Fibroblast of skin of right quadriceps (primary cell): ENCODE results near the gene FOXS1.

Source experiments
- DNase-seq: peaks from one replicate; pipeline ENCODE4 v3.0.0-alpha.2; 2013

FOXS1 gene

GRCh38 chr20:31845300-31845863 is at the start of gene FOXS1:
TSS of gene FOXS1 (minus strand) at chr20:31845604. CDS start at chr20:31845542, 62 bp downstream.
- DNase-seq, result no peak

DNA sequence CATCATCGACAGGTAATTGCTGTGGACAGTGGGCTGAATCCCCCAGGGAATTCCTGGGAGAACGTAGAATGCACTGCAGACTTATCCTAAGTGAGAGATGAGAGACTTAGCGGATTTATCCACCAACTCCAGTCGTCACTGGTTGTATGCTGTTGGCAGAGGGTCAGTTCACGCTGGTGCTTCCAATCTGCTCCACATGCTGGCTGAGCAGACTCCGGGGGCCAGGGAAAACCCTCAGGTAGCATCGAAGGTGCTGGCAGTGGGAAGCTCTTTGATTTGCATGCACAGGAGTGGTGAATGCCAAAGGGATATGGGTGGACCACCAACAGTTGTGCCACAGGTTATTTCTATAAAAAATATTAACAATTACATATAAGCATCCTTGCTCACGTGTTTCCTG is 45.2 kb upstream of the FOXS1 start:
- DNase-seq, result no peak

DNA sequence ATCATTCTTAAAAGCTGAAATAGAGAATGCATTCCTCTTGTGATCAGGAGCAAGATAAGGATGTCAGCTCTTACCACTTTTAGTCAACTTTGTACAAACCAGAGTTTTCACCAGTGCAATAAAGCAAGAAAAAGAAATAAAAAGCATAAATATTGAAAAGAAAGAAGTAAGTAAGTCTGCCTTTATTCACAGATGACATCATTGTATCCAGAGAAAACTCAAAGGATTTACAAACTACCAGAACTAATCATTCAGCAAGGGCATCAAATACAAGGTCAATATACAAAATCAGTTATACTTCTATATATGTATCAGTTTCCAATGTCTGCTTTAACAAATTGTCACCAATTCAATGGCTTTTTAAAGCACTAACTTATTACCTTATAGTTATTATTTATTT is 38.4 kb upstream of the FOXS1 start:
- DNase-seq, result no peak

DNA sequence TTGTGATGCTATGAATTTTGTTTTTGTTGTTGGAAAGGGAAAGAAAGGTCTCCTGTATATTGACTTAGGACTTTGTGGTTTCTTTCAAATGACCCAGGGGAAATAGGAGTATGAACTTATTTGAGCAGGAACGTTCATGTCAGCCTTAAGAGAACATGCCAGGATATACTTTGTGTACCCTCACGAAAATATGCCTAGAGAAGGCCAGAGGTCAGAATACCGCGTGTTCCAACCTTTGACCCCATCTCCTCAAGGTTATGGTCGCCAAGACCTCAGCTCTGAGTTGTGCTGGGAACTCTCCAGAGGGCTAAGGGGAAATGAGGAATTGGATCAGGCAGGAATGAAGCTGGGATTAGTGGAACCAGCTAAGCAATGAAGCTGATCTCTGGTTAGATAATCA is 36.5 kb upstream of the FOXS1 start:
- no peak for DNase-seq

- DNase-seq, result peak; percentile 92
These were observed 34.0 kb upstream of the FOXS1 start for GRCh38 chr20:31879143-31879987.

DNA sequence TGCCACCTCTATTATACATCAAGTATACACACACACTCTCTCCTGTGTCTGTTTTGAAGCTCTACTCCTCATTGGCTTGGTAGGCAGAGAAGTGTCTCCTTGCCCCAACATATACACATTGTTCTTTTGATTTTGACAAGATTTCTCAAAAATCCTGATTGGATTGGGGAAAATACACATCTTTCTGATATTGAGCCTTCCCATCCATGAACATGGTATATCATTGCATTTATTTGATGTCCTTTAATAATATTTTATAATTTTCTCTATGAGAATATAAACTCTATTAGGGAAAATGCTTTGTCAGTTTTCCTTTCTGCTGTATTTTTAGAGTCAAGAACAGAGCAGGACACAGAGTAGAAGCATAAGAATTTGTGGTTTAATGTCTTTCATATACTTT is 32.3 kb upstream of the FOXS1 start:
- DNase-seq, result no peak

- no peak for DNase-seq
These were observed 30.3 kb upstream of the FOXS1 start for GRCh38 chr20:31875671-31876070.

DNA sequence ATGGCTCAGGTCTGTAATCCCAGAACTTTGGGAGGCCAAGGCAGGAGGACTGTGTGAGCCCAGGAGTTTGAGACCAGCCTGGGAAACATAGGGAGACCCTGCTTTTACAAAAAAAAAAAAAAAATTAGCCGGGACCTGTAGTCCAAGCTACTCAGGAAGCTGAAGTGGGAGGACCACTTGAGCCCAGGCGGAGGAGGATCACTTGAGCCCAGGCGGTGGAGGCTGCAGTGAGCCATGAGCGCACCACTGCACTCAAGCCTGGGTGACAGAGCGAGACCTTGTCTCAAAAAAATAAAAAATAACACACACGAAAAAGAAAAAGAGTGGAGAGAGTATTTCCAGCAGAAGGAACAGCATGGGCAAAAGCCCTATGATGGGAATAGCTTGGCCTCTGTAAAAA is 27.0 kb upstream of the FOXS1 start:
- DNase-seq, result no peak

GRCh38 chr20:31871618-31871954 is 26.2 kb upstream of the FOXS1 start:
- no peak for DNase-seq

DNA sequence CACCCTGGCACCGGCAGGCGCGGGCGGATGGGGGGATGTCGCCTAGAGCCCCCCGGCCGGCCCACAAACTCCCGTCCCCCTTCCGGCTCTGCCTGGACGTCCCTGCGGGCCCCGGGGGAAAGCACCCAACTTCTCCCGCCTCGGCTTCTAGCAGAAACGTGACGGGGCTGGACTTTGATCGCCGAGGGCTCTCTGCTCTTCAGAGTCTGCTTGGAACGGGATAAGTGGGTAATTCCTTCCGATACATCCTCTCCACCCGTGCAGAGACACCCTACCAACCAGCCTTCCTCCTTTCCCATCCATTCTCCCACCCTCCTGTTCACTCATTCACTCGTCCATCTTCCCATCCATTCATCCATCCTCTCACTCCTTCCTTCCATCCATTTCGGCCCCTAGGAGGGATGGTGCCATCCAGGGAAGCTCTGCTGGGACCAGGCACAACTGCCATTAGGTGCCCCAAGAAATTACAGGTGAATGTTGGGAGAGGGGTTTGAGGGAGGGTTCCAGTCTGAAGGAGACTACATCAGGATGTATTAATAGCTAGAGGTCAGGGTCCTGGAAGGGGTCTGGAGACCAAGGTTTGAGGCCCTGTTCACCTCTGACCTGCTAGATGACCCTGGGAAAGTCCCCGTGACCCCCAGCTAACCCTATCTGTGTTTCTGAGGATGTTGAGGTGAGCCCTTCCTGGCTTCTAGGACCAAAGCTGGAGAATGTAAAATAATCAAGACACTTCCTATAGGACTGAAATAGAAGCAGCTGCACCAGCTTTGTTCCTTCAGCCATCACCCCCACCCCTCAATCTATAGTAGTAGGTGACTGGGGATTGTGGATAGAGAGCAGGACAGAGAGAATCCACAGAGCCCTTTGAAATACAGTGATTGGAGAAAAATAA is 25.6 kb upstream of the FOXS1 start:
- no peak for DNase-seq

DNA sequence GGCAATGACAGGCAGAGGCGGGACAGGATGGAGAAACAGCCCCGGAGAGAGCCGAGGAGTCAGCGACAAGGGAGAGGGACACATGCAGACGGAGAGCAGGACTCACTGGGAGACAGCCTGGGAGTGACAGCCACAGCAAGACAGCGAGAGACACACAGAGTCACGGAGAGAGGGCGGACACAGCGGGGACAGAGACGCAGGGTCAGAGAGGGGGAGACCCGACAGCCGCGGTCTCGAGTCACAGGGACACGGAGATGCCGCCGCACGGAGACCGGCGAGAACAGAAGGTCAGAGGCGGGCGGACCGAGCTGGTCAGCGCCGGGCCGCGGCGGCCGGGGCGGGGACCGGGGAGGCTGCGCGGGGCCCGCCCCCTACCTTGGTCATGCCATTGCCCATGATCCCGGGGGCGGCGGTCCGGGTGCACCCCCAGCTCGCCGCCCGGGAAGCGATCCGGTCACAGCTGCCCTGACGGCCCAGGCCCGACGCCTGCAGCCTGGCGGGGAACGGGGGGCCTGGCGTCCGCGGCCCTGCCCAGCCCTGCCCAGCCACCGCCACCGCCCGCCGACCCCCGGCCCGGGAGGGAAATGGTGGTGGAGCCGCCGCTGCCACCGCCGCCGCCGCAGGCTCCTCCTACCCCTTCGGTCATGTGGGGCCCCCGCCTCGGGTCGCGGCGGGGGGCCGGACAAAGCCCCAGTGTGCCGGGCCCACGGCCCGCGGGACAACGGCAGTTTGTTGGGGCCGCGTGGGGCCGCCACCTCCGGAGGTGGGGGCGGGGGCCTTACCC is 24.7 kb upstream of the FOXS1 start, which contains the start of the genes DUSP15 and TTLL9:
Gene DUSP15 (minus strand): TSS at position 586 of the 784 bp plus-strand sequence. CDS start 190 bp downstream, at position 396.
Gene TTLL9 (plus strand): TSS at position 693 of the 784 bp plus-strand sequence. CDS start 493 bp downstream, outside the sequence.
- no peak for DNase-seq

DNA sequence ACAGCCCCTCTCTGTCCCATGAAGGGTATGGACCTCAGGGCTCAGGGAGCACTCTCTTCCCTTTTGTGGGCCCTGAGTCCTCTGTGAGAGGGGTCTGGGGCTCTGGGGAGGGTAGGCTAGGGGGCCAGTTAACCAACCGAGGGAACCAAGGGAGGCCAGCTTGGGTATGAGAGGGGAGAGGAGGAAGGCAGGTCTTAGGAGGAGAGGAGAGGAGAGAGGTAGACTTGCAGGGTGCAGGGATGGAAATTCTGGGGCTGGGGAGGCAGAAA is 24.2 kb upstream of the FOXS1 start:
- no peak for DNase-seq

GRCh38 chr20:31868853-31869672 is 23.7 kb upstream of the FOXS1 start:
- no peak for DNase-seq

DNA sequence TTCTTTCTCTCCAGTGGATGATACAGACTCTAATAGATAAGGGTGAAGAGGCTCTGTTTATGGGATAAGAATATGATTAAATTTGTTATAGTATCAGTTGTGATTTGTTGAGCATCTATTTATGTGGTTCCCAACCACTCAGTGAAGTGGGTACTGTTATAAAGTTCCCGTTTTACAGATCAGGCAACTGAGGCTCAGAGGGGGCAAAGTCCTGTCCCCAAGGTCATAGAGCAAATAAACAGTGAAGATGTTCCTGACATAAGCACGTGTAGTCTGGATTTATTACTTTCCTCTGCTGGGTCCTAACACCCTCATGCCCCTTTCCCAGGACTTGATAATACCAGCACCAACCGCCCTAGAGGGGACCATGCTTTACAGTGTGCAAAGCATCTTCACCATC is 20.8 kb upstream of the FOXS1 start:
- DNase-seq, result no peak

DNA sequence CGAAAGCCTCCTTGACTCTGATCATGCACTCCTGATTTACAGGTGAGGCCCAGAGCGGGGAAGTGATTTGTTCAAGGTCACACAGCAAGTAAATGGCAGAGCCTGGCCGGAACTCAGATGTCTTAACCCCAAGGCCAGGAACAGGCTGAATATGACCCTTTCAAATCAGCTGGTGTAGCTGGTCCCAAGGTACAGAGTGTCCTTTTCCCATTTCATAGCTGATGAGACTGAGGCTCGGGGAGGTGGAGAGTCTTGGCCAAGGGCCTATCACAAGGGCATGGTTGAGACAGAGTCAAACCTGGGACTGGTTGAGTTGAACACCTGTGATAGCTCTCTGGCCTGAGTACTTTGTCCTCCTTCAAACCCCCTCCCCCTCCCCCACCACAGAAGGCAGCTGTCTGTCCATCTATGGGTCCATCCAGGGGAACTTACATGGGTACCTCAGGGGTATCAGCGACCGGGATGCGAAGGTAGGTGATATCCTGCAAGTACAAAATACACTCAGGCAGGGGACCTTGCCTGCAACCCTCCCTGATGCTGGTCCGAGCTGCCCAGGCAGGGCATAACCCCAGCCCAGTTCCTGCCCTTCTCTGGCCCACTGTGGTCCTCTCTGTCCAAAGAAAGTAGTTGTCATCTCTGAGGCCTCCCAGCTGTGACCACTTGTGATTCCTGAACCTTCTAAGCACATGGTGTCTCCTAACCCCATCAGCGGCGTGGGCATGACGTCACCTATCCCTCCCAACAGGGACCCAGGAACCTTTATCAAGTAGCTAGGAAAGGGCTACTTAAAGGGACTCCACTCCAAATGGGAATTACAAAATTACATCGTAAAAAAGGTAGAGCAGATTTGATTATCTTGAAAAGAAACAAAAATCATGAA is 19.4 kb upstream of the FOXS1 start:
- no peak for DNase-seq

GRCh38 chr20:31863296-31864085 is 18.1 kb upstream of the FOXS1 start:
- DNase-seq, result no peak

DNA sequence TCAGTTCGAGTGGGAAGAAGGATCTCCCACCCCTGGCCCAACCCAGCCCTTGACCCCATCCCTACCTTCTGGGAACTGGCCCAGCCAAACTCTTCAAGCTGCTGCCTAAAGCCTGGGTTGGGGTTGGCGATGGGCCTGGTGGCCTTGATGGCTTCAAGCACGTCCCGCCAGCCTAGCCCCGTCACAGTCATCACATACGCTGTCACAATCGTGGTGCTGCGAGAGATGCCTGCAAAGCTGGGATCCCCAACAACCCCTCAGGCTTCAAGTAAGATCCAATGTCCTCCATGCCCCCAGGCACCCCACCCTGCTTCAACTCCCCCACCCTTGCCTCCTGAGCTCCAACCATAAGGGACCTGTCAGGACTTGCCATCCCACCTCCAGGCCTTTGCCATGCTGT is 17.1 kb upstream of the FOXS1 start:
- DNase-seq, result no peak

DNA sequence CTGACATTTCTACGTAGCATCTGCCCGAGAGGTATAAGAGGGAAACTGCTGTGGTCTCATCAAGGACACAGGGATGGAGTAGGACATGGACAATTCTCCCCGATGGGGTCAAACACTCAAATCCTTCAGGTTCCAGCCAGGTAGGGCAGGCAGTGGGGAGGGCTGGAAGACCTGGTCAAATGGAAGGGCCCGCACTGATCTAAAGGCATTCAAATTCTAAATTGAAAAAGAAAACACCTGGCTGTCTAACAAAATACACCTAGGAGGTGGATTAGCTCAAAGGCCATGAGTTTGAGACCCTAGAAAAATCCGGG is 16.7 kb upstream of the FOXS1 start:
- no peak for DNase-seq

DNA sequence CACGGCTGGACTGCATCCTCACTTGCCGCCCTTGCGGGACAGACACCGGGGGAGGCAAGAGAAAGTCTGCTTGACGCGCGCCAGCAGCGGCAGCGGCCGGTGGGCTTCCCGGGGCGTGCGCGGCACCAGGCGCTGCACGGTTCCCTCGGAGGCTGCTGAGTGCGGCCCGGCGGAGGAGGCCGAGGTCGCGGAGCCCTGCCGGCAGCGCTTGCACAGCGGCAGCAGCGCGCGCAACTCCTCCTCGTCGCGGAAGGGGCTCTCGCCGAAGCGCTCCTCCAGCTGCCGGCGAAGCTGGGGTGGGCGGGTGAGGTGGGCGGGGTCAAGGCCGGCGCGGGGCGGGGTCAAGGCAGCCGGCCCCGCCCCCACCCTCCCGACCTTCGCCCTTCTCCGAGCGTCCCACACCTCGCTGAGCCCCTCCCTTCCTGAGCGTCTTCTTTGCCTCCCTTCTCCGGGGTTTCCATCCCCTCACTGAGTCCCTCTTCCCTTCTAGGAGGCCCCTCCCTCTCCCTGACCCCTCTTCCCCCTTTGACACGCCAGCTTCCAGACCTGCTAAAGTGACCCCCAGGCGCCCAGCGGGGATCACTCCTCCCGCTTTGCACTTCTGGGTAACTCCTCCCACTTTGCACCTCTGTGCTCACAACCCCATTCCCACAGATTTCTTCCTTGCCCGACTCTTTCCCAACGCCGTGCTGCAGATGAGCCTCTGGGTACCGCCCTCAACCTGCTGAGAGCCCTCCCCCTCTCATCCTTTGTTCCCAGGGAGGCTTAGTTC is 16.2 kb upstream of the FOXS1 start:
- DNase-seq, result peak; percentile 52

- no peak for DNase-seq
These were observed 15.7 kb upstream of the FOXS1 start for GRCh38 chr20:31861135-31861384.
